H9 (cell line): ENCODE measurements around the gene CD300A. TPM values are rescaled to one million over a fixed set of nuclear protein-coding genes. Genes with fewer than 3 reads are reported as not detected.

ENCODE experiments used
- DNase-seq: peaks from one replicate; pipeline ENCODE4 v3.0.0-alpha.2; 2017
- H2AFZ ChIP-seq: one replicate; pipeline ENCODE4 v1.6.1; 2013; ENCODE audit warnings: mild to moderate bottlenecking, low read length, control low read depth, moderate library complexity
- H2AK5ac ChIP-seq: 2 replicates; pipeline ENCODE4 v1.6.1; 2013; ENCODE audit warnings: low read length, control low read depth, mixed read lengths; ENCODE audit not compliant: insufficient read length
- H2BK120ac ChIP-seq: one replicate; pipeline ENCODE4 v1.6.1; 2013; ENCODE audit warnings: low read depth, mild to moderate bottlenecking, low read length, control low read depth, inconsistent platforms; ENCODE audit not compliant: poor library complexity, severe bottlenecking
- H2BK12ac ChIP-seq: 2 replicates; pipeline ENCODE4 v1.6.1; 2013; ENCODE audit warnings: low read length, control low read depth, mixed read lengths, low read depth; ENCODE audit not compliant: insufficient read length
- H2BK15ac ChIP-seq: 2 replicates; pipeline ENCODE4 v1.6.1; 2013; ENCODE audit warnings: low read depth, low read length, control low read depth
- H2BK20ac ChIP-seq: one replicate; pipeline ENCODE4 v1.6.1; 2013; ENCODE audit warnings: low read depth, mild to moderate bottlenecking, low read length, control low read depth, inconsistent platforms; ENCODE audit not compliant: poor library complexity, severe bottlenecking
- H2BK5ac ChIP-seq: 2 replicates; pipeline ENCODE4 v1.6.1; 2013; ENCODE audit warnings: low read length, control low read depth, mixed read lengths; ENCODE audit not compliant: insufficient read length
- H3K14ac ChIP-seq: 2 replicates; pipeline ENCODE4 v1.6.1; 2013; ENCODE audit warnings: low read length, control low read depth; ENCODE audit not compliant: insufficient read depth
- H3K18ac ChIP-seq: 2 replicates; pipeline ENCODE4 v1.6.1; 2013; ENCODE audit warnings: low read depth, mild to moderate bottlenecking, mixed read lengths, low read length, control low read depth; ENCODE audit not compliant: insufficient read length
- H3K23ac ChIP-seq: 2 replicates; pipeline ENCODE4 v1.6.1; 2013; ENCODE audit warnings: low read length, control low read depth, mixed read lengths, low read depth; ENCODE audit not compliant: insufficient read length
- H3K23me2 ChIP-seq: 2 replicates; pipeline ENCODE4 v1.6.1; 2013; ENCODE audit warnings: low read depth, mild to moderate bottlenecking, mixed read lengths, low read length, control low read depth; ENCODE audit not compliant: insufficient read length, poor library complexity, severe bottlenecking
- H3K27ac ChIP-seq: 2 replicates; pipeline ENCODE4 v1.5.1; 2013; ENCODE audit warnings: low read length, control low read depth, mixed read lengths, low read depth; ENCODE audit not compliant: insufficient read length
- H3K27me3 ChIP-seq: 2 replicates; pipeline ENCODE4 v1.6.1; 2013; ENCODE audit warnings: low read length, control low read depth, inconsistent platforms; ENCODE audit not compliant: insufficient read depth
- H3K4ac ChIP-seq: 2 replicates; pipeline ENCODE4 v1.6.1; 2013; ENCODE audit warnings: low read depth, mild to moderate bottlenecking, control low read depth, inconsistent platforms, low read length, moderate library complexity
- H3K4me1 ChIP-seq: 2 replicates; pipeline ENCODE4 v1.6.1; 2013; ENCODE audit warnings: low read length, control low read depth, inconsistent platforms; ENCODE audit not compliant: insufficient read depth
- H3K4me2 ChIP-seq: 2 replicates; pipeline ENCODE4 v1.6.1; 2013; ENCODE audit warnings: low read length, control low read depth, mixed read lengths; ENCODE audit not compliant: insufficient read length, insufficient read depth
- H3K56ac ChIP-seq: 2 replicates; pipeline ENCODE4 v1.6.1; 2013; ENCODE audit warnings: low read depth, mild to moderate bottlenecking, mixed read lengths, low read length, control low read depth; ENCODE audit not compliant: insufficient read length
- H3K79me1 ChIP-seq: 2 replicates; pipeline ENCODE4 v1.6.1; 2013; ENCODE audit warnings: low read depth, mild to moderate bottlenecking, moderate library complexity, low read length, control low read depth, inconsistent platforms; ENCODE audit not compliant: insufficient read depth, poor library complexity, severe bottlenecking
- H3K79me2 ChIP-seq: 2 replicates; pipeline ENCODE4 v1.6.1; 2013; ENCODE audit warnings: low read length, control low read depth, inconsistent platforms; ENCODE audit not compliant: insufficient read depth
- H3K9ac ChIP-seq: 2 replicates; pipeline ENCODE4 v1.6.1; 2013; ENCODE audit warnings: low read length, control low read depth, mixed read lengths; ENCODE audit not compliant: insufficient read length; ENCODE audit errors: extremely low read depth
- H3K9me3 ChIP-seq: one replicate; pipeline ENCODE4 v1.6.1; 2013; ENCODE audit warnings: low read depth, low read length, inconsistent platforms; ENCODE audit not compliant: control insufficient read depth
- H3T11ph ChIP-seq: one replicate; pipeline ENCODE4 v1.6.1; 2013; ENCODE audit warnings: mild to moderate bottlenecking, low read length, control low read depth, inconsistent platforms
- H4K20me1 ChIP-seq: one replicate; pipeline ENCODE4 v1.6.1; 2013; ENCODE audit not compliant: control insufficient read depth, insufficient read length, insufficient read depth
- H4K5ac ChIP-seq: 2 replicates; pipeline ENCODE4 v1.6.1; 2013; ENCODE audit warnings: low read depth, mild to moderate bottlenecking, mixed read lengths, low read length, control low read depth; ENCODE audit not compliant: insufficient read length
- H4K8ac ChIP-seq: replicated peaks from 2 replicates; pipeline ENCODE4 v1.6.1; 2013; ENCODE audit warnings: low read length, control low read depth, mixed read lengths, low read depth; ENCODE audit not compliant: insufficient read length
- H4K91ac ChIP-seq: 2 replicates; pipeline ENCODE4 v1.6.1; 2013; ENCODE audit warnings: low read depth, mild to moderate bottlenecking, moderate library complexity, mixed read lengths, low read length, control low read depth; ENCODE audit not compliant: insufficient read length
- H3K27ac Mint-ChIP-seq, 3 experiments: 2 replicates in 2 of 3; 3 replicates in 1 of 3; pipeline ENCODE4 v1.8.0; 2020 to 2021; ENCODE audit warnings: mixed read lengths in 3 of 3, mild to moderate bottlenecking in 1 of 3, moderate library complexity in 1 of 3
- H3K27me3 Mint-ChIP-seq: 2 replicates; pipeline ENCODE4 v1.8.0; 2021; ENCODE audit warnings: low read depth, mild to moderate bottlenecking, moderate library complexity, mixed read lengths
- H3K36me3 Mint-ChIP-seq, 3 experiments: 2 replicates in 2 of 3; 3 replicates in 1 of 3; pipeline ENCODE4 v1.8.0; 2020 to 2021; ENCODE audit warnings: low read depth in 3 of 3, mixed read lengths in 3 of 3; ENCODE audit not compliant: insufficient read depth in 1 of 3
- H3K4me1 Mint-ChIP-seq, 2 experiments: 2 replicates each; pipeline ENCODE4 v1.8.0; 2020; ENCODE audit warnings: mixed read lengths in 2 of 2
- H3K4me3 Mint-ChIP-seq, 2 experiments: 2 replicates in 1 of 2; 3 replicates in 1 of 2; pipeline ENCODE4 v1.8.0; 2020 to 2021; ENCODE audit warnings: mild to moderate bottlenecking in 2 of 2, mixed read lengths in 2 of 2, moderate library complexity in 1 of 2
- H3K9me3 Mint-ChIP-seq, 2 experiments: 2 replicates in 1 of 2; 3 replicates in 1 of 2; pipeline ENCODE4 v1.8.0; 2020; ENCODE audit warnings: mild to moderate bottlenecking in 2 of 2, mixed read lengths in 2 of 2, moderate library complexity in 1 of 2
- CTCF ChIP-seq: fragments of 200-600 bp; sonication (generic); conservative IDR thresholded peaks from 3 replicates; pipeline ENCODE4 v1.8.0; 2021; ENCODE audit warnings: antibody characterized with exemption, mild to moderate bottlenecking
- WGBS: extraction: QIAGEN DNeasy Blood & Tissue Kit; methylation state at CpG from one replicate; pipeline ENCODE4 v1.1.7; 2013; ENCODE audit warnings: missing lambda C conversion rate, low lambda C conversion rate, mixed read lengths; ENCODE audit not compliant: insufficient read length; ENCODE audit errors: extremely low coverage; 5-methylcytosine and 5-hydroxymethylcytosine counted together
- total RNA-seq: library from RNA; stranded (reverse); gene quantifications from 2 replicates; pipeline ENCODE4 v1.2.1, GENCODE V29; 2021

Gene CD300A
- total RNA-seq, 1 experiment from 2014 or later = not detected

- Histone ChIP-seq H2AK5ac (no peak overlapping the region), H2BK5ac (no peak overlapping the region), H4K91ac (no peak overlapping the region), H3T11ph (no peak overlapping the region), H3K23ac (no peak overlapping the region), H2AFZ (no peak overlapping the region), H2BK20ac (no peak overlapping the region), H3K23me2 (no peaks in the 10 kb centered on the region), H3K14ac (no peak overlapping the region), H3K79me2 (no peaks in the 10 kb centered on the region), H3K4me2 (no peak overlapping the region), H2BK120ac (no peak overlapping the region), H3K4me1 (no peaks in the 10 kb centered on the region), H2BK15ac (no peak overlapping the region), H3K79me1 (no peaks in the 10 kb centered on the region), H4K5ac (no peak overlapping the region), H3K9me3 (no peaks in the 10 kb centered on the region), H3K9ac (no peak overlapping the region), H3K18ac (no peak overlapping the region), H3K4ac (no peak overlapping the region), H4K20me1 (no peaks in the 10 kb centered on the region), H4K8ac (no peak overlapping the region), H2BK12ac (no peak overlapping the region), H3K27me3 (0 out of 2 replicates have a peak, but pooled peaks cover 1% of the 10 kb centered on the region), H3K56ac (no peak overlapping the region), H3K27ac (no peak overlapping the region)
- TF ChIP-seq CTCF = no peak
- peaks cover 20 to 24% of the 10 kb centered on the region in 2 experiments for H3K9me3 Mint-ChIP-seq
- peaks cover 58% of the 10 kb centered on the region for H3K27me3 Mint-ChIP-seq
- H3K4me1 Mint-ChIP-seq = no peaks in the 10 kb centered on the region
- DNase-seq = no peak
- H3K27ac Mint-ChIP-seq = no peak overlapping the region
- H3K4me3 Mint-ChIP-seq = no peak overlapping the region
- WGBS = no CpG with 5 or more reads among the region's 3 CpGs
- no peaks in the 10 kb centered on the region; a peak in 1 of 7 replicates for H3K36me3 Mint-ChIP-seq
Measured at GRCh38 chr17:74520016-74520434, 53.6 kb downstream of the CD300A start.
